Measurements from ENCODE around the gene MNS1. TPM values are rescaled to one million over a fixed set of nuclear protein-coding genes. Genes with fewer than 3 reads are reported as not detected.

The MNS1 gene
- total RNA-seq, 1 experiment from 2014 or later: 3.8 TPM

DNA sequence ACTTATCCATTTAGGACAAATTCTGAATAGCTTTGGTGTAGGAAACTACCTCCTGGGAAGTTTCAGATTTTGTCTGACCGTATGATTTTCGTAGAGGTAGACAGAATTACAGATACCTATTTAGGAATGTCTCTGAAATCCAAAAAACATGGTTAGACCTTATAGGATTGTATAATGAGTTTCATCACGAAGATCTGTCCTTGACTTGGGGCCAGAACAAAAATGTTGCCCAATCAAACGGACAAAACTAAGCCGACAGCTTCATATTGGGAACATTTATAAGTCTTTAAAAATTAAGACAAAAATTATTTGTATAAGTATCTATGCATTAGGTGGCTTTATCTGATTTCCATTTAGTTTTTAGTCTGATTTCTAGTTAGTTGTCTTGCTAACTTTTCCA, 32.6 kb downstream of the MNS1 start:
- intact Hi-C loops (cut with micrococcal nuclease; ENCODE audit: unreplicated experiment) (no loop called here), in situ Hi-C loops (cut with HindIII; ENCODE audit: low pct_unique_long_range_greater_than_20kb, low sequenced_read_pairs) (no loop called here)
- Histone ChIP-seq H3K4me3 (ENCODE audit: low read depth in 2 of 2, low read length in 2 of 2) (no peak overlapping the region), H3K9me3 (ENCODE audit: control insufficient read depth, insufficient read depth, low read depth, low read length) (no peaks in the 10 kb centered on the region), H3K36me3 (ENCODE audit: control insufficient read depth, insufficient read depth, low read length) (no peaks in the 10 kb centered on the region), H3K27ac (ENCODE audit: low read length) (no peak overlapping the region), H3K27me3 (ENCODE audit: control insufficient read depth, insufficient read depth, low read length) (no peaks in the 10 kb centered on the region), H3K4me1 (ENCODE audit: control insufficient read depth, insufficient read depth, low read length) (no peaks in the 10 kb centered on the region)
- no peak for DNase-seq (ENCODE audit: low read depth, low spot score)
- CTCF ChIA-PET: no interaction called here
- ATAC-seq: no peak
- POLR2A ChIA-PET: no interaction called here
- BruUV-seq (replicated peaks): no TSS peak
- TF ChIP-seq SIN3A (IDR thresholded peaks at IDR 0.05; ENCODE audit: borderline replicate concordance, insufficient read depth, low read depth, low read length) (no peak), CTCF (IDR thresholded peaks at IDR 0.05) (no peak), REST (IDR thresholded peaks at IDR 0.05; ENCODE audit: insufficient read depth in 1 of 2, low read depth in 2 of 2, low read length in 1 of 2) (no peak), POLR2AphosphoS5 (IDR thresholded peaks at IDR 0.05; ENCODE audit: low read depth, low read length) (no peak), TCF7L2 (IDR thresholded peaks at IDR 0.05; ENCODE audit: low read depth, low read length) (no peak)

GRCh38 chr15:56428821-56429458, 36.0 kb downstream of the MNS1 start:
- CTCF ChIA-PET: no interaction called here
- no peak for TF ChIP-seq POLR2AphosphoS5 (IDR thresholded peaks at IDR 0.05; ENCODE audit: low read depth, low read length)
- TF ChIP-seq TCF7L2 (IDR thresholded peaks at IDR 0.05; ENCODE audit: low read depth, low read length): no peak
- peak; percentile 59; the same call in 1 of the 2 replicates for TF ChIP-seq CTCF (IDR thresholded peaks at IDR 0.05)

More at GRCh38 chr15:56428821-56429458, 36.0 kb downstream of the MNS1 start:
- intact Hi-C loops (cut with micrococcal nuclease; ENCODE audit: unreplicated experiment): loop anchor here (1.0 kb wide), 1 partner anchor 180 kb away; no protein-coding TSS in a partner anchor
- Histone ChIP-seq H3K9me3 (ENCODE audit: control insufficient read depth, insufficient read depth, low read depth, low read length) (no peaks in the 10 kb centered on the region), H3K4me1 (ENCODE audit: control insufficient read depth, insufficient read depth, low read length) (no peaks in the 10 kb centered on the region), H3K27me3 (ENCODE audit: control insufficient read depth, insufficient read depth, low read length) (no peaks in the 10 kb centered on the region), H3K36me3 (ENCODE audit: control insufficient read depth, insufficient read depth, low read length) (no peaks in the 10 kb centered on the region), H3K4me3 (ENCODE audit: low read depth in 2 of 2, low read length in 2 of 2) (no peak overlapping the region), H3K27ac (ENCODE audit: low read length) (no peak overlapping the region)
- no TSS peak for BruUV-seq (replicated peaks)
- POLR2A ChIA-PET: no interaction called here
- in situ Hi-C loops (cut with HindIII; ENCODE audit: low pct_unique_long_range_greater_than_20kb, low sequenced_read_pairs): no loop called here
- DNase-seq (ENCODE audit: low read depth, low spot score) (peak; percentile 20), ATAC-seq (peak; percentile 70; the same call in 1 of the 2 replicates)

All from Panc1 (cell line).